Hippocampal formation (tissue), 2 donors: ENCODE results near the gene IPO5.
"Not testable (repeated sequence)": the region's sequence is repeated elsewhere in the genome, so short reads cannot be mapped to it uniquely, and the experiment has no call there.

Experiments
- DNase-seq, 2 donors: peaks; one replicate each; lab custom pipeline; 2025; lab: John Stamatoyannopoulos, UW

IPO5 gene

DNA sequence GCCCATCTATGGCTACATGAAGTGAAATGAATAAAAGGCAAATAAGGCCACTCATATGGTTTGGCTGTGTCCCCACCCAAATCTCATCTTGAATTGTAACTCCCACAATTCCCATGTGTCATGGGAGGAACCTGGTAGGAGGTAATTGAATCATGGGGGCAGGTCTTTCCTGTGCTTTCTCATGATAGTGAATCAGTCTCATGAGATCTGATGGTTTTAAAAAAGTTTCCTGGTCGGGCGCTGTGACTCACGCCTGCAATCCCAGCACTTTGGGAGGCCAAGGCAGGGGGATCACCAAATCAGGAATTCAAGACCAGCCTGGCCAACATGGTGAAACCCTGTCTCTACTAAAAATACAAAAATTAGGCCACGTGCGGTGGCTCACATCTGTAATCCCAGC, 4.2 kb upstream of the IPO5 start:
- DNase-seq, result not testable (repeated sequence)

- no peak for DNase-seq
These were observed 2.1 kb upstream of the IPO5 start for GRCh38 chr13:97951376-97951775.

GRCh38 chr13:97952831-97953230, 644 bp upstream of the IPO5 start:
- not testable (repeated sequence) for DNase-seq

GRCh38 chr13:97961340-97961739, 7.9 kb downstream of the IPO5 start:
- DNase-seq, result no peak

- no peak for DNase-seq
These were observed 9.4 kb downstream of the IPO5 start for GRCh38 chr13:97962887-97963286.

DNA sequence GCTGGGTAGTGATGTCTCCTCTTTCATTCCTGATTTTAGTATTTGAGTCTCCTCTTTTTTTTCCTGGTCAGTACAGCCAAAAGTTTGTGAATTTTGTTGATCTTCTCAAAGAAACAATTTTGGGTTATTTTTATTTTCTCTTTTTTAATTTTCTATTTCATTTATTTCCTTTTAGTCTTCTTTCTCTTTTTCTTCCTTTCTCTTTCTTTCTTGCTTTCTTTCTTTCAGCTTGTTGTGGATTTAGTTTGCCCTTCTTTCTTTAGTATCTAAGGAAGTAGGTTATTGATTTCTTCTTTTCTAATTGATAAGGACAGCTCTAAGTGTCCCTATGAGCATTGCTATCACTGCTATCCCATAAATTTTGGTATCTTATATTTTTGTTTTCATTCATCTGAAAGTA, 13.8 kb downstream of the IPO5 start:
- no peak for DNase-seq

DNA sequence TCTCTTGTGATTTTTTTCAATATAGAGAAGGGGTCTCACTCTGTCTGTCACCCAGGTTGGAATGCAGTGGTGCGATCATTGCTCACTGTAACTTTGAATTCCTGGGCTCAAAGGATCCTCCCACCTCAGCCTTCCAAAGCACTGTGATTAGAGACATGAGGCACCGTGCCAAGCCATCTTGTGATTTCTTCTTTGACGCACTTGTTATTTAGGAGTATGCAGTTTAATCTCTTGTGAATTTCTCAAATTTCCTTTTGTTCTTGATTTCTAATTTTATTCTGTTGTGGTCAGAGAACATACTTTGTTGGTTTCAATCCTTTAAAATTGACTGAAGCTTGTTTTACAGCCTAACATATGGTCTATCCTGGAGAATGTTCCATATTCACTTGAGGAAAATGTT, 14.5 kb downstream of the IPO5 start:
- DNase-seq, result no peak

DNA sequence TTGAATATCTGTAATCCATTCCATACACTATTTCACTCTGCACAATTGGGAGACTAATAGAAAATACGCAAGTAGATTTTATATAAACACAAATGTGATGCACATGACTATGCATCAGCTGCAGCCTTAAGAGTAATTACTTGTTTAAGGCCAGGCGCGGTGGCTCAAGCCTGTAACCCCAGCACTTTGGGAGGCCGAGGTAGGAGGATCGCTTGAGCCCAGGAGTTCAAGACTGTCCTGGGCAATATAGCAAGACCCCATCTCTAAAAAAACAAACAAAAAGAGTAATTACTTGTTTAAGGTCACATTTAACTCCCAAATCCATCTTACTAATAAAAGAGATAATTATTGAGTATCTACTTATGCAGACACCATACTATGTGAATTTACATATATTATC, 18.0 kb downstream of the IPO5 start:
- no peak for DNase-seq

DNA sequence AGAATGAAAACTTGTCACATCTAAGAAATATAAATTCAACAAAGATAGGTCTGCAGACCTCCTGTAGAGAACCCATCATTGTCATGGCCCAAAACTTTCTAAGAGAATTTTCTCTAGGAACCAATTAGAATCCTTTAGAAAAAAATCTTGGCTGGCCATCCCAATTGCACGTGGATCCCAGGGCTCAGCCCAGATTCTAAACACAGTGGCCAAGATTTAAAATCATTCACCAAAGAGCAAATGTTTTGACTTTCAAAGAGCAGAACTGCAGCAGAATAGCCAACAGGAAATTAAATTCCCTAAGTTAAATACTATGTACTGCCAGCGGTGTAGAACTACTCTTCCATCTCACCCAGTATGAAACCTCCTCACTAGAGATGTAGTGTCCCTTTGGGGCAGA, 21.3 kb downstream of the IPO5 start:
- DNase-seq, result no peak

GRCh38 chr13:97975280-97975847, 21.9 kb downstream of the IPO5 start:
- DNase-seq, result no peak

- peak; percentile 83 to 86 for DNase-seq
These were observed 22.6 kb downstream of the IPO5 start for GRCh38 chr13:97975848-97976609.

DNA sequence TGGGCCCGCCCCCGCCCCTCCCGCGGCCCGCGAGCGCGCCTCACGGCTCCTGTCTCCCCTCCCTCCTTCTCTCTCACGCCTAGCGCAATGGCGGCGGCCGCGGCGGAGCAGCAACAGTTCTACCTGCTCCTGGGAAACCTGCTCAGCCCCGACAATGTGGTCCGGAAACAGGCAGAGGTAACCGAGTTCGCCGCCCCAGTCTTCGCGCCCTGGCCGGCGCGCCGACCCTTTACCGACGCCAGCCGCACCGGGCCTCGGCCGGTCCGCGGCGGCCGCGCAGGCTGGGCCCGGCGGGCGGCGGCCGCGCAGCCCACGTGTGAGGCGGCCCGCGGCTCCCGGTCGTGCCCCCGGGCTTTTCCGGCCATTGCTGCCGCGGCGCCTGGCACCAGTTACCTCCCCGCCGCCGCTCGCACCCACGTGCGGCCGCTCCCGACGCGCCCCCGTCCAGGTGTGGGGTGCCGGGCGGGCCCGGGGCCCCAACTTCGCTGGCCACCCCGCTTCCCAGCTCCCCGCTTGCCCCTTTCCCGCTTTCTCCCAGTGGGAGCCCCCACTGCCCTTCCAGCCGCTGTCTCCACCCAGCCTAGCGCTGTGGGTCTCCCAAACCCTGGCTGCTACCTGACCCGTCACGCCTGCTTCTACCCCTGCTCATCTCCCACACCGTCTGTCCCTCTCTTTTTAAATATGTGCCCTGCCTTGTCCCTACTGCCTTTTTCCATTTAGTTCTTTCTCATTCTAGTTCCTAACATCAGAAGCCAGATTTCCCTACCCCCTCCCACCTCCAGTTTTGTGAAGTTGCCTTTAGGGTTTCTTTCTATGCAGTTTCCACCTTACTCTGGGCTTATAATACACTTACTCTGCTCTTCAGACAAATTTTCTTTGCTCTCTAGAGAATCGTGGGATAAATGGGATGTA, 23.4 kb downstream of the IPO5 start:
- DNase-seq, result no peak

- DNase-seq, result no peak
These were observed 24.5 kb downstream of the IPO5 start for GRCh38 chr13:97977982-97978381.

- no peak for DNase-seq
These were observed 25.2 kb downstream of the IPO5 start for GRCh38 chr13:97978651-97979050.

DNA sequence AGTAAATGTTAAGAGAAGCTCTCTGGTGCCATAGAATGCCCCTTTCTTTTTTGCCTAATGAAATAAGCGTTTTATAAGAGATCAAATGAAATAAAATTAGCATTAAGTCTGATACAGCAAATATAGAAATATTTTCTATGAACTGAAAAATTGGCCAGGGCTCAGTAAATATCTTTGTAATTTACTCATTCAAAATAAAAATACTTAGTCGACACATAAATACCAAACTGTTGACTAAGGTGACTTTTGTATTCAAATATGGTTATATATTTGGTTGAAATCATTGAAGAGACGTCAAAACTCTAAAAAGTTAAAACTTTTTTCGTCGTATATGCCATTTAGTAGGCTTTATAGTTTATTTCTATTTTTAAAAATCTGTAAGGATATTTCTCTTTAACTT, 25.6 kb downstream of the IPO5 start:
- DNase-seq, result no peak

GRCh38 chr13:97979556-97979955, 26.1 kb downstream of the IPO5 start:
- DNase-seq, result no peak

DNA sequence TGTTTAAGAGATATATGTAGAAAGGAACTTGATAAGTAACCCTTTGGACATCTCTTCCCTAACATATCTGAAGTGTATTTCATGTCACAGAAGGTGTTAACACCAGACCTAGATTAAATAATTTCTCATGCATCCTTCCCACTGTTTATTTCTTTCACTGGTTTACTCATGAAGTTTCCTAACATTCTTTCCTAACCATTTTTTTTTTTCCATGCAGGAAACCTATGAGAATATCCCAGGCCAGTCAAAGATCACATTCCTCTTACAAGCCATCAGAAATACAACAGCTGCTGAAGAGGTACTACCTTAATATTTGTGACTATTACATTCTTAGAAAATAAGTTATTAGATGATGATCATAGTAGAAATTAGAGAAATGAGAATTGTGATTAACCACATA, 28.8 kb downstream of the IPO5 start:
- no peak for DNase-seq

- no peak for DNase-seq
These were observed 33.4 kb downstream of the IPO5 start for GRCh38 chr13:97986835-97987234.

GRCh38 chr13:97999653-98000052, 46.2 kb downstream of the IPO5 start:
- no peak for DNase-seq

DNA sequence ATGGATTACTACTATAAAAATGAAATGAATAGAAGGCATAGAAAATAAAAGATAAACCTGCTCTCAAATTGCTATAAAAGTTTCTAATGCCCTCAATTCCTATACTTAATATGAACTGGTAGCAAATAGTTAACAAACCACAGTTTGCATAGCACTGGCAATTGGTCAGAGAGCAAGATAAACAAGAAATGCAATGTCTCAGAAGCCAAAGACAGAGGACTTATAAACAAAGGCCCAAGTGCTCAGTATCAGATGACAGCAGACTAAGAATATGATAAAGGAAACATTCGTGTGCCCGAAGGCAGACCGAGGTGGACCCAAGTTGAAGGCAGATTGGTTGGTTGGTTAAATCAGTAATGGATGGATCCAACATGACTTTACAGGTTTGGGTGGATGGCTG, 50.6 kb downstream of the IPO5 start:
- DNase-seq, result no peak

- not testable (repeated sequence) for DNase-seq
These were observed 51.5 kb downstream of the IPO5 start for GRCh38 chr13:98004997-98005396.

GRCh38 chr13:98007001-98007400, 53.5 kb downstream of the IPO5 start:
- no peak for DNase-seq

DNA sequence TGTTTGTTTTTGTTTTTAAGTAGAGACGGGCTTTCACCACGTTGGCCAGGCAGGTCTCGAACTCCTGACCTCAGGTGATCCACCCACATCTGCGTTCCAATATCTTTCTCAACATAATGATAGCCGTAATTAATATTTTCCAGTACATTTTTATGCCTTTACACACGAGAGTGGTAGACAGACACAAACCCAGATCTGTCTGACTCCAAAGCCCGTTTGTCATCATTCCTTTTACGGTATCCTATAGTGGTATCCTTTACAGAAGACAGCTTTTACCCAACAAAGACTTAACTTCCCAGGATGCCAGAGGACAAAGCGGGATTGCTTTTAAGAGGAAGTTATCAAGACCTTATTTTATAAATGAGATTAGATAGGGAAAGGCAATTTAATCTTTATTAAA, 59.8 kb downstream of the IPO5 start:
- no peak for DNase-seq
